Left ventricle myocardium inferior (tissue), 1 donor: ENCODE results near the gene PTPN6. TPM values are rescaled to one million over a fixed set of nuclear protein-coding genes. Genes with fewer than 3 reads are reported as not detected.

Experiments
- DNase-seq: peaks from one replicate; pipeline ENCODE4 v3.0.0-alpha.2; 2020
- H3K27ac ChIP-seq: fragments of 200-600 bp; replicated peaks from 2 replicates; pipeline ENCODE4 v1.8.0; 2021
- H3K27me3 ChIP-seq: fragments of 200-600 bp; 2 replicates; pipeline ENCODE4 v1.8.0; 2021; ENCODE audit warnings: low read depth
- H3K36me3 ChIP-seq: fragments of 200-600 bp; 2 replicates; pipeline ENCODE4 v1.8.0; 2021
- H3K4me1 ChIP-seq: fragments of 200-600 bp; 2 replicates; pipeline ENCODE4 v1.8.0; 2021
- H3K4me3 ChIP-seq: fragments of 200-600 bp; 2 replicates; pipeline ENCODE4 v1.8.0; 2021; ENCODE audit warnings: mild to moderate bottlenecking, moderate library complexity
- H3K9me3 ChIP-seq: fragments of 200-600 bp; replicated peaks from 2 replicates; pipeline ENCODE4 v1.8.0; 2021
- CTCF ChIP-seq: fragments of 200-600 bp; IDR thresholded peaks from 2 replicates; pipeline ENCODE4 v1.8.0; 2021; ENCODE audit warnings: antibody characterized with exemption, mild to moderate bottlenecking, borderline replicate concordance
- intact Hi-C: fragments of 100-400 bp; cut with micrococcal nuclease; formaldehyde crosslinking; loops from one replicate; pipeline ENCODE4 v1.11.0; 2022
- total RNA-seq: library from RNA; stranded (reverse); fragmentation: NEBNext Ultra II Directional; extraction: Animal tissue kit (Norgen Biotek cat#: 25700); gene quantifications from one replicate; pipeline ENCODE4 v1.2.1, GENCODE V29; 2021
- donor health status: DM: no; HTN: yes; CAD: no; lungs with severe emphysema.

PTPN6 gene
- total RNA-seq, 1 donor from 2014 or later: 6.7 TPM

GRCh38 chr12:6934110-6934509 lies 17.0 kb upstream of the PTPN6 start:
- peaks cover 16% of the 10 kb centered on the region for H3K36me3 ChIP-seq
- TF ChIP-seq CTCF: no peak
- H3K9me3 ChIP-seq: no peaks in the 10 kb centered on the region
- H3K27ac ChIP-seq: peak overlapping the region; percentile 97
- peak; percentile 54 for DNase-seq
- H3K4me3 ChIP-seq: peak overlapping the region; percentile 24
- H3K27me3 ChIP-seq: no peaks in the 10 kb centered on the region
- H3K4me1 ChIP-seq: peaks cover 96% of the 10 kb centered on the region
- intact Hi-C loops: no loop called here

GRCh38 chr12:6935371-6936193 lies 15.6 kb upstream of the PTPN6 start:
- Histone ChIP-seq H3K4me3 (no peak overlapping the region), H3K9me3 (no peaks in the 10 kb centered on the region), H3K36me3 (peaks cover 27% of the 10 kb centered on the region), H3K27me3 (no peaks in the 10 kb centered on the region), H3K27ac (peak overlapping the region; percentile 97), H3K4me1 (peaks cover 96% of the 10 kb centered on the region)
- no peak for DNase-seq
- no peak for TF ChIP-seq CTCF
- intact Hi-C loops: no loop called here

GRCh38 chr12:6936194-6936635 lies 14.9 kb upstream of the PTPN6 start:
- TF ChIP-seq CTCF: no peak
- H3K27ac ChIP-seq: peak overlapping the region; percentile 97
- H3K9me3 ChIP-seq: no peaks in the 10 kb centered on the region
- peaks cover 94% of the 10 kb centered on the region for H3K4me1 ChIP-seq
- no peaks in the 10 kb centered on the region for H3K27me3 ChIP-seq
- intact Hi-C loops: no loop called here
- no peak for DNase-seq
- peaks cover 32% of the 10 kb centered on the region for H3K36me3 ChIP-seq
- H3K4me3 ChIP-seq: no peak overlapping the region

GRCh38 chr12:6936636-6937480 lies 14.3 kb upstream of the PTPN6 start:
- no peak for TF ChIP-seq CTCF
- H3K9me3 ChIP-seq: no peaks in the 10 kb centered on the region
- intact Hi-C loops: no loop called here
- H3K27me3 ChIP-seq: no peaks in the 10 kb centered on the region
- DNase-seq: no peak
- H3K4me1 ChIP-seq: peaks cover 94% of the 10 kb centered on the region
- peak overlapping the region; percentile 85 for H3K4me3 ChIP-seq
- H3K36me3 ChIP-seq: peaks cover 38% of the 10 kb centered on the region
- peak overlapping the region; percentile 97 for H3K27ac ChIP-seq

GRCh38 chr12:6937481-6938352 lies 13.4 kb upstream of the PTPN6 start:
- Histone ChIP-seq H3K4me3 (peak overlapping the region; percentile 85), H3K27me3 (no peaks in the 10 kb centered on the region), H3K9me3 (no peaks in the 10 kb centered on the region), H3K27ac (peak overlapping the region; percentile 97), H3K36me3 (peaks cover 38% of the 10 kb centered on the region), H3K4me1 (peaks cover 93% of the 10 kb centered on the region)
- TF ChIP-seq CTCF: peak; percentile 97
- peak; percentile 93 for DNase-seq
- intact Hi-C loops: no loop called here
